NCI-H1105 treated with DMSO at 0.1 percent for 48 hours (cell line): ENCODE data around the gene HNF1A.

ENCODE experiments used
- DNase-seq: peaks from one replicate; lab custom pipeline; 2025; lab: John Stamatoyannopoulos, UW

Gene HNF1A

GRCh38 chr12:121050725-121051124, 72.4 kb downstream of the HNF1A start:
- no peak for DNase-seq
